Measurements from ENCODE around the gene ITIH1. TPM values are rescaled to one million over a fixed set of nuclear protein-coding genes. Genes with fewer than 3 reads are reported as not detected.

Gene ITIH1
- total RNA-seq, 1 experiment from 2014 or later: not detected

- no peaks in the 10 kb centered on the region for H3K27me3 ChIP-seq (ENCODE audit: insufficient read depth, low read length)
- H3K23me2 ChIP-seq (ENCODE audit: insufficient read length, low read depth, low read length, poor library complexity, severe bottlenecking): no peaks in the 10 kb centered on the region
- DNase-seq: no peak
- no peak overlapping the region for H2AK5ac ChIP-seq (ENCODE audit: insufficient read length, low read length)
- H2BK20ac ChIP-seq (ENCODE audit: low read depth, low read length, poor library complexity, severe bottlenecking): no peak overlapping the region
- no peak overlapping the region for H3K56ac ChIP-seq (ENCODE audit: insufficient read length, low read depth, low read length)
- no peaks in the 10 kb centered on the region for H3K79me1 ChIP-seq (ENCODE audit: insufficient read depth, low read depth, low read length, poor library complexity, severe bottlenecking)
- no peak overlapping the region for H3K4ac ChIP-seq (ENCODE audit: low read depth, low read length)
- TF ChIP-seq, protein P1, sequence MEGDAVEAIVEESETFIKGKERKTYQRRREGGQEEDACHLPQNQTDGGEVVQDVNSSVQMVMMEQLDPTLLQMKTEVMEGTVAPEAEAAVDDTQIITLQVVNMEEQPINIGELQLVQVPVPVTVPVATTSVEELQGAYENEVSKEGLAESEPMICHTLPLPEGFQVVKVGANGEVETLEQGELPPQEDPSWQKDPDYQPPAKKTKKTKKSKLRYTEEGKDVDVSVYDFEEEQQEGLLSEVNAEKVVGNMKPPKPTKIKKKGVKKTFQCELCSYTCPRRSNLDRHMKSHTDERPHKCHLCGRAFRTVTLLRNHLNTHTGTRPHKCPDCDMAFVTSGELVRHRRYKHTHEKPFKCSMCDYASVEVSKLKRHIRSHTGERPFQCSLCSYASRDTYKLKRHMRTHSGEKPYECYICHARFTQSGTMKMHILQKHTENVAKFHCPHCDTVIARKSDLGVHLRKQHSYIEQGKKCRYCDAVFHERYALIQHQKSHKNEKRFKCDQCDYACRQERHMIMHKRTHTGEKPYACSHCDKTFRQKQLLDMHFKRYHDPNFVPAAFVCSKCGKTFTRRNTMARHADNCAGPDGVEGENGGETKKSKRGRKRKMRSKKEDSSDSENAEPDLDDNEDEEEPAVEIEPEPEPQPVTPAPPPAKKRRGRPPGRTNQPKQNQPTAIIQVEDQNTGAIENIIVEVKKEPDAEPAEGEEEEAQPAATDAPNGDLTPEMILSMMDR (conservative IDR thresholded peaks at IDR 0.05): no peak
- no peaks in the 10 kb centered on the region for H3K9me3 ChIP-seq (ENCODE audit: control insufficient read depth, low read depth, low read length)
- Mint-ChIP-seq H3K36me3 (ENCODE audit: insufficient read depth in 1 of 3, low read depth in 3 of 3) (peaks cover 34 to 83% (median 81%) of the 10 kb centered on the region in 3 experiments; a peak in 6 of 7 replicates), H3K9me3 (no peaks in the 10 kb centered on the region; a peak in 1 of 5 replicates), H3K4me1 (no peaks in the 10 kb centered on the region), H3K27ac (no peak overlapping the region), H3K4me3 (no peak overlapping the region), H3K27me3 (ENCODE audit: low read depth) (no peaks in the 10 kb centered on the region)
- no peak overlapping the region for H3T11ph ChIP-seq (ENCODE audit: low read length)
- H4K91ac ChIP-seq (ENCODE audit: insufficient read length, low read depth, low read length): no peak overlapping the region
- no peaks in the 10 kb centered on the region for H3K79me2 ChIP-seq (ENCODE audit: insufficient read depth, low read length)
- H4K8ac ChIP-seq (replicated peaks; ENCODE audit: insufficient read length, low read depth, low read length): no peak overlapping the region
- H3K4me2 ChIP-seq (ENCODE audit: insufficient read depth, insufficient read length, low read length): no peak overlapping the region
- no peak overlapping the region for H3K14ac ChIP-seq (ENCODE audit: insufficient read depth, low read length)
- H4K20me1 ChIP-seq (ENCODE audit: control insufficient read depth, insufficient read depth, insufficient read length): no peaks in the 10 kb centered on the region
- H3K9ac ChIP-seq (ENCODE audit: extremely low read depth, insufficient read length, low read length): no peak overlapping the region
- H3K27ac ChIP-seq (ENCODE audit: insufficient read length, low read depth, low read length): no peak overlapping the region
- no peak overlapping the region for H3K18ac ChIP-seq (ENCODE audit: insufficient read length, low read depth, low read length)
- H2AFZ ChIP-seq (ENCODE audit: low read length): no peak overlapping the region
- H3K4me1 ChIP-seq (ENCODE audit: insufficient read depth, low read length): no peaks in the 10 kb centered on the region
- no CpG with 5 or more reads among the region's 1 CpG for WGBS (ENCODE audit: extremely low coverage, insufficient read length, low lambda C conversion rate)
- H4K5ac ChIP-seq (ENCODE audit: insufficient read length, low read depth, low read length): no peak overlapping the region
- no peak overlapping the region for H2BK5ac ChIP-seq (ENCODE audit: insufficient read length, low read length)
- no peak overlapping the region for H2BK15ac ChIP-seq (ENCODE audit: low read depth, low read length)
- no peak overlapping the region for H2BK120ac ChIP-seq (ENCODE audit: low read depth, low read length, poor library complexity, severe bottlenecking)
- H2BK12ac ChIP-seq (ENCODE audit: insufficient read length, low read depth, low read length): no peak overlapping the region
- no peak overlapping the region for H3K23ac ChIP-seq (ENCODE audit: insufficient read length, low read depth, low read length)
Observed at GRCh38 chr3:52739730-52740129, 37.7 kb upstream of the ITIH1 start.
